SK-N-SH (cell line): ENCODE data around the gene C3orf52. TPM values are rescaled to one million over a fixed set of nuclear protein-coding genes. Genes with fewer than 3 reads are reported as not detected.
A peak's percentile ranks its signal among the peaks of the same experiment; 100 is the strongest.

ENCODE experiments used
- CTCF ChIA-PET: fragments of 300-600, 350-600 bp; formaldehyde crosslinking; extraction: SDS; loops from one replicate; lab custom pipeline; 2021; lab: Yijun Ruan, JAX
- POLR2A ChIA-PET: fragments of 350-600 bp; sonication (Branson Sonifier 250); formaldehyde crosslinking; extraction: SDS; loops from one replicate; lab custom pipeline; 2020; ENCODE audit warnings: antibody characterized with exemption, inconsistent platforms; lab: Yijun Ruan, JAX
- DNase-seq: peaks from one replicate; pipeline ENCODE4 v3.0.0; 2012
- H2AFZ ChIP-seq: fragments of 200-600 bp; sonication (generic); 2 replicates; pipeline ENCODE4 v1.8.1; 2016; ENCODE audit warnings: antibody characterized with exemption, mild to moderate bottlenecking, low read depth
- H3F3A ChIP-seq: fragments of 200-600 bp; sonication (generic); replicated peaks from 2 replicates; pipeline ENCODE3; 2016; ENCODE audit warnings: antibody characterized with exemption, mild to moderate bottlenecking; ENCODE audit not compliant: insufficient read depth
- H3K27ac ChIP-seq, 2 experiments: fragments of 200-500 bp in 1 of 2; fragments of 200-600 bp in 1 of 2; sonication (Bioruptor generic) in 1 of 2; sonication (generic), shearing (Covaris generic) in 1 of 2; 2 replicates each; pipeline versions ENCODE4 v1.5.1 to v1.6.1; 2014 to 2016; ENCODE audit warnings: low read depth in 2 of 2, inconsistent platforms in 1 of 2, low read length in 1 of 2, mild to moderate bottlenecking in 1 of 2, mixed read lengths in 1 of 2
- H3K27me3 ChIP-seq: fragments of 200-600 bp; sonication (generic), shearing (Covaris generic); 2 replicates; pipeline ENCODE4 v1.6.1; 2016; ENCODE audit warnings: mixed run types; ENCODE audit not compliant: insufficient read depth
- H3K36me3 ChIP-seq, 2 experiments: fragments of 200-500 bp in 1 of 2; fragments of 200-600 bp in 1 of 2; sonication (Bioruptor generic) in 1 of 2; sonication (generic) in 1 of 2; replicated peaks in 1 of 2; 2 replicates each; pipeline versions ENCODE3 to v1.5.1; 2014 to 2016; ENCODE audit warnings: low read length in 1 of 2, mild to moderate bottlenecking in 1 of 2; ENCODE audit not compliant: insufficient read depth in 2 of 2, control insufficient read depth in 1 of 2
- H3K4me1 ChIP-seq, 2 experiments: fragments of 200-500 bp in 1 of 2; fragments of 200-600 bp in 1 of 2; sonication (Bioruptor generic) in 1 of 2; sonication (generic), shearing (Covaris generic) in 1 of 2; 2 replicates each; pipeline versions ENCODE4 v1.5.1 to v1.6.1; 2014 to 2016; ENCODE audit warnings: low read depth in 1 of 2, low read length in 1 of 2, mixed run types in 1 of 2; ENCODE audit not compliant: insufficient read depth in 2 of 2, control insufficient read depth in 1 of 2
- H3K4me2 ChIP-seq: fragments of 200-600 bp; sonication (generic), shearing (Covaris generic); 2 replicates; pipeline ENCODE4 v1.6.1; 2017; ENCODE audit warnings: mixed run types
- H3K4me3 ChIP-seq, 2 experiments: fragments of 200-500 bp in 1 of 2; fragments of 200-600 bp in 1 of 2; sonication (Bioruptor generic) in 1 of 2; sonication (generic), shearing (Covaris generic) in 1 of 2; 2 replicates each; pipeline versions ENCODE4 v1.5.1 to v1.8.1; 2014 to 2016; ENCODE audit warnings: low read depth in 2 of 2, inconsistent platforms in 1 of 2, low read length in 1 of 2, mild to moderate bottlenecking in 1 of 2, mixed read lengths in 1 of 2, moderate library complexity in 1 of 2
- H3K79me2 ChIP-seq: fragments of 200-600 bp; sonication (generic); 2 replicates; pipeline ENCODE4 v1.8.1; 2017; ENCODE audit warnings: mild to moderate bottlenecking; ENCODE audit not compliant: insufficient read depth
- H3K9ac ChIP-seq: fragments of 200-600 bp; sonication (generic); 2 replicates; pipeline ENCODE4 v1.6.1; 2017; ENCODE audit warnings: mixed run types
- H3K9me2 ChIP-seq: fragments of 200-600 bp; sonication (generic); 2 replicates; pipeline ENCODE4 v1.6.1; 2017; ENCODE audit warnings: mixed run types
- H3K9me3 ChIP-seq: fragments of 200-600 bp; sonication (generic); 2 replicates; pipeline ENCODE4 v1.6.1; 2017; ENCODE audit warnings: mixed run types, mild to moderate bottlenecking, moderate library complexity
- H4K20me1 ChIP-seq: fragments of 200-600 bp; sonication (generic); 2 replicates; pipeline ENCODE4 v1.6.1; 2017; ENCODE audit warnings: mild to moderate bottlenecking, mixed run types; ENCODE audit not compliant: insufficient read depth
- CHD2 ChIP-seq: fragments of 150-350 bp; IDR thresholded peaks from 2 replicates; pipeline ENCODE4 v1.6.1; 2018; ENCODE audit warnings: low read length; ENCODE audit not compliant: partially characterized antibody
- CTCF ChIP-seq: fragments of 200-600 bp; sonication (generic); IDR thresholded peaks from 2 replicates; pipeline ENCODE4 v1.6.1; 2017; ENCODE audit warnings: antibody characterized with exemption, mild to moderate bottlenecking, moderate library complexity
- EZH2phosphoT487 ChIP-seq: fragments of 200-600 bp; sonication (generic); IDR thresholded peaks from 2 replicates; pipeline ENCODE4 v1.6.1; 2017; ENCODE audit warnings: low read depth, mixed run types, mild to moderate bottlenecking, antibody characterized with exemption, moderate library complexity, borderline replicate concordance
- FOXJ3 ChIP-seq: sonication (generic); formaldehyde crosslinking; IDR thresholded peaks from 2 replicates; pipeline ENCODE4 v1.5.1; 2020; ENCODE audit warnings: mild to moderate bottlenecking, missing genetic modification reagents
- MEF2A ChIP-seq: IDR thresholded peaks from 2 replicates; pipeline ENCODE4 v1.4.0; 2012; ENCODE audit warnings: low read depth, borderline replicate concordance
- POLR2AphosphoS5 ChIP-seq: IDR thresholded peaks from 2 replicates; pipeline ENCODE4 v1.6.1; 2012; ENCODE audit warnings: low read depth, low read length
- REST ChIP-seq: IDR thresholded peaks from 2 replicates; pipeline ENCODE4 v1.6.1; 2012; ENCODE audit warnings: mild to moderate bottlenecking, low read depth, low read length, moderate library complexity
- RFX5 ChIP-seq: IDR thresholded peaks from 2 replicates; pipeline ENCODE4 v1.6.1; 2012; ENCODE audit warnings: mild to moderate bottlenecking, improper control_type of control experiment, low read length
- SMC3 ChIP-seq: IDR thresholded peaks from 2 replicates; pipeline ENCODE4 v1.6.1; 2012; ENCODE audit warnings: low read depth, low read length, improper control_type of control experiment
- TAF1 ChIP-seq: IDR thresholded peaks from 2 replicates; pipeline ENCODE4 v1.6.1; 2012; ENCODE audit warnings: low read depth, mild to moderate bottlenecking, low read length, moderate library complexity, borderline replicate concordance
- TEAD4 ChIP-seq: IDR thresholded peaks from 2 replicates; pipeline ENCODE4 v1.4.0; 2012; ENCODE audit warnings: mild to moderate bottlenecking, borderline replicate concordance; ENCODE audit not compliant: insufficient read depth
- USF1 ChIP-seq: IDR thresholded peaks from 2 replicates; pipeline ENCODE4 v1.4.0; 2012; ENCODE audit warnings: low read depth, borderline replicate concordance
- YY1 ChIP-seq: IDR thresholded peaks from 2 replicates; pipeline ENCODE4 v1.4.0; 2012; ENCODE audit warnings: low read depth, mild to moderate bottlenecking
- WGBS: methylation state at CpG from one replicate; pipeline ENCODE4 v1.1.6; 2017; ENCODE audit warnings: low lambda C conversion rate; 5-methylcytosine and 5-hydroxymethylcytosine counted together
- polyA plus RNA-seq, 3 experiments: library from polyadenylated mRNA; depleted of rRNA; stranded (reverse); fragments of >200 nt; gene quantifications; 2 replicates each; pipeline ENCODE4 v1.2.3, GENCODE V29; 2012

The C3orf52 gene
- polyA plus RNA-seq, 1 of the 3 experiments (the other 2 are of a cell fraction) = 5.4 TPM

- Histone ChIP-seq H3K9me3 (no peaks in the 10 kb centered on the region), H3F3A (peaks cover 8% of the 10 kb centered on the region), H3K4me1 (peaks cover 5 to 10% of the 10 kb centered on the region in 2 experiments; a peak in 2 of 4 replicates), H3K36me3 (no peaks in the 10 kb centered on the region), H2AFZ (peak overlapping the region; percentile 99), H4K20me1 (no peaks in the 10 kb centered on the region), H3K4me2 (peak overlapping the region; percentile 86), H3K9me2 (no peaks in the 10 kb centered on the region), H3K27me3 (no peaks in the 10 kb centered on the region), H3K4me3 (peak overlapping the region; percentile 60 to 69), H3K27ac (no peak overlapping the region), H3K79me2 (peaks cover 35% of the 10 kb centered on the region), H3K9ac (peak overlapping the region; percentile 81; the same call in 1 of the 2 replicates)
- WGBS = 43% methylated on average over 11 of the region's 12 CpGs
- no peak for DNase-seq
- ChIA-PET POLR2A (no interaction called here), CTCF (no interaction called here)
- TF ChIP-seq USF1 (no peak), FOXJ3 (CRISPR knock-in tag) (no peak), YY1 (no peak), MEF2A (no peak), POLR2AphosphoS5 (no peak), EZH2phosphoT487 (no peak), TAF1 (no peak), RFX5 (no peak), SMC3 (no peak), CHD2 (no peak), CTCF (no peak), REST (no peak), TEAD4 (no peak)
Measured at GRCh38 chr3:112085735-112086075, 484 bp upstream of the C3orf52 start.
